Stimulated activated CD8-positive, alpha-beta memory T cell treated with anti-CD3 and anti-CD28 coated beads, Interleukin-12 subunit alpha, Interleukin-12 subunit beta, amount 100 ng/mL, for 4 hours (primary cell): ENCODE data around the gene SLC9A3.
"Not testable (repeated sequence)": the region's sequence is repeated elsewhere in the genome, so short reads cannot be mapped to it uniquely, and the experiment has no call there.

Experiments used
- DNase-seq: peaks from one replicate; pipeline ENCODE4 v3.0.0-alpha.2; 2020; ENCODE audit warnings: low read depth

SLC9A3 gene

GRCh38 chr5:524234-524972 lies at the start of gene SLC9A3:
Gene SLC9A3 (minus strand): TSS chr5:524449.
- no peak for DNase-seq

DNA sequence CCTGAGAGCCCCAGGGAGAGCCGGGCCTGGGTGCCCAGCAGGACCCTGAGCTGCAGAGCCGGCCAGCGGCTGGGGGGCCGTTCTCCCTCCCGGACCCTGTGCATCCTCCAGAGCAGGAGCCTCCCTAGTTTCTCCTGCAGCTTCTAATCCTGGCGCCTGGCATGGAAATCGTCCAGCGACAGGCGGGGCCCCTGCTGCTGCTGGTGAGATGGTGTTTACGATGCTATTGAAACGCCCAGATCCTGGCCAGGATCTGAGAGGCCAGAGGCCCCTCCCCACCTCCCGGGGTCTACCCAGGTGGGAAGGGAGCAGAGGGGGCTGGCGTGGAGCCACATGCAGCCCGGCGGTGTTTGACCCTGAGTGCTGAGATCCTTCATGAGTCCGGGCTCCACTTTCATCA lies 49.7 kb upstream of the SLC9A3 start:
- DNase-seq, result no peak

GRCh38 chr5:573206-573605 lies 49.0 kb upstream of the SLC9A3 start:
- no peak for DNase-seq

DNA sequence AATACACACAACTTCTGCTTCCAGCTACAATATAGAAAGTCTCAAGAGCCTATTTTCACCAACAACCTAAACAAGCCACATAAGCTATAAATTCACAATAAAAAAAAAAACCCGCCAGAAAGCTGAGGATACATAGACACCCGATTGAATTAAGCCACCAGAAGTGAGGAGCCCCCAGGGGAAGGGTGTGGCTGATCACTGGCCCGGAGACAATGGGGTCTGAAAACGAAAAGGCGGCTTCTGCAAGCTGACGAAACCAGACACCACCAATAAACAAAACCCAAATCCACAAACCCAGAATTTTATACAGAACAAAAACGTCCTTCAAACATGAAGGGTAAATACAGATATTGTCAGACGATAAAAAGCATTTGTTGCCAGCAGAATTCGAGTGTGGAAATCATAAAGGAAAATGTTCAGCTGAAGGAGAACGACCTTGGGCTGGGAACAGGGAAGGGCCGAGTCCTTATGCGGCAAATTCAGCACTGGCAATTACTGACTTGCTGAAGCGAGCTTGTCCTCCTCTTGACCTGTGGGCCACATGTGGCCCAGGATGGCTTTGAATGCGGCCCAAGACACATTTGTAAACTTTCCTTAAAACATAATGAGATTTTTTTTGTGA lies 48.3 kb upstream of the SLC9A3 start:
- no peak for DNase-seq

DNA sequence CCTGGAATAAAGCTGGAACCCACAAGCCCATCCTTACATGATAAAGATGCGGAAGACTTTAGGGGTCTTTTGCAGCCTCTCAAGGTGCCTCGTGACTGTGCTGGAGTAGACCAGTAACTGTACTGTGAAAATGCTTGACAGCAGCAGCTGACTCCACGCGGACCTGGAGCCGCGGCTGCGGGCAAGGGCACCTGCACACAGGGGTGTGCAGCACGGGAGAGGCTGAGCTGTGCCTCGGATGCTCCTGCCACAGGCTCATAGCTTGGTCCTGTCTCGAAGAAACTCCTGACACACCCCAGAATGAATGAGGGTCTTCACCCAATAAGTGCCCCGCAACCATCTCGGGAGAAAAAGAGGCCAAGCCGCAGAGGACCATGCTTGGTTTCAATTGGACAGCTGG lies 47.5 kb upstream of the SLC9A3 start:
- no peak for DNase-seq

DNA sequence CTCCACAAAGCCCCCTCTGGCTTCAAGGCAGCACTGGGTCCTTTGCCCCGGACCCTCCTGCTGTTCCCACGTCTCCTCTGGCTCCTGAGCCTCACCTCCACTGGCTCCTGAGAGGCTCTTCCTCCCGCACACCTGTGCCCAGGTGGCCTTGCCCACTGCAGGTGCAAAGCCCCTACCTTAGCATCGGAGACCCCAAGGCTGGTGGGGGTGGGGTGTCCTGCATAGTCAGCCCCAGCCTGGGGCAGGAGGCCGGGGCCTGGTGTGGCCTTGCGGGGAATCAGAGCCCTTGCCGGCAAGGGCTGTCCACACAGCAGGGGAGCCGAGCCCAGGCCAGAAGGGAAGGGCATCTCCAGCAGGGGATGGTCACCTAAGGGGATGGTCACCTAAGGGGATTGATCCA lies 46.6 kb upstream of the SLC9A3 start:
- no peak for DNase-seq

GRCh38 chr5:570446-570845 lies 46.2 kb upstream of the SLC9A3 start:
- DNase-seq, result no peak

GRCh38 chr5:569868-570361 lies 45.7 kb upstream of the SLC9A3 start:
- DNase-seq, result no peak

DNA sequence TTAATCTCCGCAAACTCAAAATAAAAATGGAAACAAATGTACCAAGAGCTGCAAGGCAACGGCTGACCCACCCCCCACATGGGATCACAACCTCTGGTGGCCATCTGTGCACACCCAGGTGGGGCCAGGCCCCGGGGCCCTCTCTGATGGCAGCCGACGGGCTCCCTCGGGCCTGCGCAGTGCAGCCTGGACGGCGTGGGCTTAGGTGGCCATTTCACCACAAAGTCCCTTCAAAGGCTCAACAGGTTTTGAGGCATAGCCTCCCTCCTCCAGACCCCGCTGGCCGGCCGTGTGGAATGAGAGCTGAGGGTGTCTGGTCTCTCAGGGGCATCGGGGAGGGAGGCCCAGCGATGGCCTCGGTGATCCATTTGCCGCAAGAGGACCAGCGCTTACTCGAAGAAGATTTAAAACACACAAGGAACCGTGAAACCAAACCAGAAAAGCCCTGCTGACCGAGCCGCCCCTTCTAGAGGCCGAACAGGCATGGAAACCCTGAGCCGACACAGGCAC lies 45.2 kb upstream of the SLC9A3 start:
- DNase-seq, result no peak

DNA sequence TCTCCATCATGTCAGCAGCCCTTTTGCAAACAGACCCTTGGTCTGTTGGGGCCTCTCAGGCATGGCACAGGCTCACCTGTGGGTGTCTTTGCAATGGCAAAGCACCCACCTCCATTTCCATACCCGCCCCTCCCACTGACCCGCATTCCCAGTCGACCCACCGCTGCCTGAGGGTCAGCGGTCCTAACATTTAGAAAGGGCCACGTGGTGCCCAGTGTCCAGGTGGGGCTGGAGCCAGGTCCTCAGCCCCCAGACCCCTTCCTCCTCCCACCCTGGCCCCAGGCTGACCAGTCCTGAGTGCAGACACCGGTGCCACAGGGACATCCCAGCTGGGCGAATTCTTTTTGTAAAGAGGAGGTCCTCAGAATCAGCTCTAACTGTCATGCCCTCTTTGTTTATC lies 44.6 kb upstream of the SLC9A3 start:
- no peak for DNase-seq

DNA sequence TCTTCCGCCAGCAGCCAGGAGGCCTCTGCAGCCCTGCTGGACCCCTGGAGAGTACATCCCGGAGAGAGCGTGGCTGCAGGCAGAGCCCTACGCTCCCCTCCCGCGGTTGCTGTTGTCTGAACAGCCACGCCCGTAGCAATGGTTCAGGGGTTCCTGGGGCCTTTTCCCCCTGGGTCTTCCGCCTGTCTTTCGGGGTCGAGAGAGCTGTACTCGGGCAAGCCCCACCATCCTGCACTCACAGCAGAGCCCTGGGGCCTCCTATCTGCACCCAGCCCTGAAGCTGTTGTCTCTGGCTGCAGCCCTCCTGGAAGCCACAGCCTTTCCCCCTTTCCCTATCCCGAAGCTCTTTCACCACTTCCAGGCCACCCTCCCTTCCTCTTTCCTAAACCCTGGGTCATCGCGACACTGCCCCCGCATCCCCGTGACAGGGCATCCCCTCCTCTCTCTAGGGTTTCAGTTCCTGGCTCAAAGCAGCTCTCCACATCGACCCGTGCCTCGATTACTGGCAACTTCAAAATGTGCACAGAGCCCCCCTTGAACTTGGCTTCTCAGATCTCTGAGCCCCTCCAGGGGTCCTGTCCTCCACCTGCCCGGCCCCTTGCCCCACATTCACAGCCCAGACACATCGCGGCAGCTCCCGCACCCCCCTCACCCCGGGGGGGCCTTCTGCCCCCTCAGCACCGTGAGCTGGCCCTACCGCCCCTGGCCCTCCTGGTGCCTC lies 44.0 kb upstream of the SLC9A3 start:
- no peak for DNase-seq

GRCh38 chr5:567664-568060 lies 43.4 kb upstream of the SLC9A3 start:
- no peak for DNase-seq

- DNase-seq, result no peak
Observed at GRCh38 chr5:566636-567309, 42.5 kb upstream of the SLC9A3 start.

DNA sequence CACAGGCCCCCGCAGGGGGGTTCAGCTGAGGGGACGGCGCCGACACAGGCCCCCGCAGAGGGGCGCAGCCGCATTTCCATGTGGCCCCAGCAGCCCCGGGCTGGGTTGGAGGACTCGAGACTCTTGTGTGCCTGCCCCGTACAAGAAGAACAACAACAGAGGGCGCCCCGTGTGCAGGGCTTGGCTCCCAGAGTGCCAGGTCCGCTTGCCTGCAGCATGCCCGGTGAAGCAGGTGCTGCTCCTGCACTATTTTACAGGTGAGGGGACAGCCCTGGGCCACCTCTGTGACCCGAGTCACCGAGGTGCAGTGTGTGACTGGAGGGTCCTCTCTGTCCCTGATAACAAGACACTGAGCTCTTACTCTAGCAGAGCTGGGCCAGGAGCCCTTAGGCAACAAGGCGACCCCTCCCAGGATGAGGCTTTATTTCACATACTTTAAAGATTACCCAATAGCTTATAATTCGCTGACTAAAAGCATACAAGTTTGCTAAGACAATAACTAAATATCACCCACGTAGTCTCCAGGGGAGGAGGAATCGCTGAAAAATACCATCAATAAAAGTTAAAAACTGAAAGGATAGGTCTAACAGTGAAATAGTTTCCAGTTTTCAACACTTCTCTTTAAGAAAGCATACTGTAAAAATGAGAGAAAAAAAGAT lies 41.7 kb upstream of the SLC9A3 start:
- DNase-seq, result no peak

DNA sequence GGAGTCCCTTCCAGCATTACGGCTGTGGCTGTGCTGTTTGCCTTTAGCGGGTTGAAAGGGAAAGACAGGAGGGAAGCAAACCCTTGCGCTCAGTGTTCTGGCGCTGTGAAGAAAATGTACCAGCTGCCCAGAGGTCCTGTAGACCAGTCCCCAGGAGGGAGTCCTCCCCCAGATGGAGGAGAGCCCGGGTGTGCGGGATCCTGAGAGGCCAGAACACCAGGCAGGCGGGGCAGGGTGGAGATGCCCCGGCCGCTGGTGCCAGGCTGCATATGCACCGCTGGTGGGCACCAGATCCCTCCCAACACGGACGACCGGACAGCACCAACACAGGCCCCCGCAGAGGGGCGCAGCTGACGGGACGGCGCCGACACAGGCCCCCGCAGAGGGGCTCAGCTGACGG lies 37.2 kb upstream of the SLC9A3 start:
- DNase-seq, result no peak

- DNase-seq, result no peak
Observed at GRCh38 chr5:560792-561166, 36.5 kb upstream of the SLC9A3 start.

GRCh38 chr5:558871-559503 lies 34.7 kb upstream of the SLC9A3 start:
- DNase-seq, result no peak

DNA sequence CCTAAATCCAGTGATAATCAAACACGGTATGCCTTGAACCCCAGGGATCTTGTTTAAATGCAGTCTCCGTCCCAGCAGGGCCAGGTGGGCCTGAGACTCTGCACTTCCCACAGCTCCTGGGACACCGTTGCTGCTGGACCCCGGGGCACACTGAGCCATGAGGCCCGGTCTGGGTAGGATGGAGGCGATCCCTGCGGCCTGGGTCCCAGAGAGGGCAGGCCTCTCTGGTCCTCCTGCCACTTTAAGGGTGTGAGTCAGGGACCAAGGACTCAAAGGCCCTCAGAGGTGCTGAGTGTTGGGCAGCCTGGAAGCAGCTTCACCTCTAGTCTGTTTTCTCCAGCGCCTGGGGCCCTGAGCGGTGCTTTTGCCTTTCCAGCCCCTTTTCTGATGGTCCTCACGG lies 34.1 kb upstream of the SLC9A3 start:
- no peak for DNase-seq

GRCh38 chr5:557917-558316 lies 33.7 kb upstream of the SLC9A3 start:
- not testable (repeated sequence) for DNase-seq

DNA sequence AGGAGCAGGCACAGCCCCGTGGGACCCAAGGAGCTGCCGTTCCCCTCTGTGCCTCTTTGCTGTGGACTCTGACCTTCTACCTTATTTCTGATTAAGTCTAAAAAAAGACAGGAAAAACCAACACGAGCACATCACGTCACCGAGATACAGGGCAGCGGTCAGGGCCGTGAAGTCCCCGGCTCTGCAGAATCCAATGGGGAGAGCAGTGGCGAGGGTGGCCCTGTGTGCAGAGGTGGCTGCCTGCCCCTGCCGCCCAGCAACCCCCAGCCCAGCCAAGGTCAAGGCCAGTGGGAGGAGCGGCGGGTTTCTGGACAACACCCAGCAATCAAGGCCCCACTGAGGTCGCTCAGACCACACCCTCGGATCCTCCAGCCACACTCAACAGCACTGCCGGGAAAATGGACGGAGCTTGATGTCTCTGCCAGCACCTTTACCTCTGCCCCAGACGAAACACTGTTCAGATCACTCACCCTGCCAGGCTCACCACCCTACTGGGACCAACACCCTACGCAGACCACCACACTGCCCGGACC lies 32.7 kb upstream of the SLC9A3 start:
- no peak for DNase-seq

- DNase-seq, result no peak
Observed at GRCh38 chr5:555058-555623, 30.9 kb upstream of the SLC9A3 start.
